Cortex of kidney (tissue), 1 donor: ENCODE measurements around the gene TRDN.
"Not testable (repeated sequence)": the region's sequence is repeated elsewhere in the genome, so short reads cannot be mapped to it uniquely, and the experiment has no call there.

Experiments
- DNase-seq: peaks from one replicate; lab custom pipeline; 2025; lab: John Stamatoyannopoulos, UW

TRDN gene

GRCh38 chr6:123629258-123629941 is 7.3 kb downstream of the TRDN start:
- no peak for DNase-seq

- no peak for DNase-seq
Measured at GRCh38 chr6:123625696-123626095, 11.1 kb downstream of the TRDN start.

GRCh38 chr6:123622780-123623179 is 14.0 kb downstream of the TRDN start:
- DNase-seq = no peak

GRCh38 chr6:123619156-123619555 is 17.6 kb downstream of the TRDN start:
- DNase-seq = no peak

DNA sequence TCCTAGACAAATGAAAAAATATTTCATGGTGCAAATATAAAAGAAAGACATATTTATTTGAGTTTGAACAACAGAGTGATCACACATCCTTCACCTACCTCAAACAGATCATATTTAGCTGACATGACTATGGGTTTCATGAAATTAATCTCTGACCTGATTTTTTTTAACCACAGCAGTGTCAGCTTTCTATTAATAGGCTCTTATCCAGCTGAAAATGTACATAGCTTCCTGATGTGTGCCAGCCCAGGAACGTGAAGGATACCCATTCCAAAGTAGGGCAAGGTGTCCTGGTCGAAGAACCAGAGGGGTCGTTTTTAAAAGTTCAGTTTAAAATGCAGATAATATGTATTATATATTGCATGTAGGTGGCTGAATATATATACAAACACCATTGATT is 19.8 kb downstream of the TRDN start:
- DNase-seq = no peak

GRCh38 chr6:123616016-123616415 is 20.7 kb downstream of the TRDN start:
- DNase-seq = no peak

DNA sequence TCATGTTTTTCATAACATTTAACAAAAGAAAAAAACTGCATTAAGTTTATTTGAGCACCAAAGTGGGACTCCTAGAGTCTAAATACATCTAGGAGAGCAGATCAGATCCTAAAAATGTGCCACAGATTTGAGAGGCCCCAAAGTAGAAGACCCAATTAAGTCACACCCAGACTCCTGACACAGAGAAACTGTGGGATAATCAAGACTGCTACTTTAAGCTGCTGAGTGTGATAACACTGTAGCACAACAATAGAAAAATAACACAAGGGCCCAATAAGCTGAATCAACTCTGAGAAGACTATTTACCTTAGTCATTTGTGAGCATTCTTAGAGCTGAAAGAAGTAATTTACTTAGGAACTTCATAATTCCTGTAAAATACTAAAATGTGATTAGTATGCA is 26.0 kb downstream of the TRDN start:
- no peak for DNase-seq

DNA sequence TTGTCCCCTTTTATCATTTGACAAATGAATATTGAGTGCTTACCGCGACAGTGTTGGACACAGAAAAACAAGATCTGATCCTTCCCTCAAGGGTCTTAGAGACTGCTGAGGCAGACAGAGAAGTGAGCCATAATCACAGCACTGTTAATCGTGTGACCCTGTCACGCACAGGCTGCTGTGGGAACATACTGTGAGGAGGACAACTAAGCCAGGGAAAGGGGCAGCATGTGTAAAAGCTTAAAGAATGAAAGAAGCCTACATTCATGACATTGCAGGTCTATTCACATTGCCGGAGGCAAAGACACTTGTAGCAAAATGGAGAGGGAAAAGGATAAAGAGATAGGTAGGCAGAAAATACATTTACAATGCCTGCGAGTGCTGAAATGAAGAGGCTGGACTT is 32.7 kb downstream of the TRDN start:
- no peak for DNase-seq

DNA sequence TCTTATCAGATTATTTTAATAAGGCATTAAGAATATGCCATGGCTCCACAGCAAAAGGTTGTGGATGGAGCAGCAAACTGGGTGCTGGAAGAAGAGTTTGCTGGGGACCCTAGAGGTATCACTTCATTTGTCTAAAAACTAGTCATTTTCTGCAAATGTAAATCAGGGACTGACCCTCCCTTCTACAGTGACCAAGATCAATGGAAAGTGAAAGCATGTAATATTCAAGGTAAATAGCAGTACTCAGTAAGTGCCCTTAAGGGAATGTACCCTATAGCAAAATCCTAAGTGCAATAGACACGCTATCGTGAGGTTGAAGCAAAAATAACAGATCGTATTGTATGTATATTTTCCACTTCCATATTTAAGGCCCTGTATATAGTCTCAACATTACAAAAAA is 38.7 kb downstream of the TRDN start:
- no peak for DNase-seq

DNA sequence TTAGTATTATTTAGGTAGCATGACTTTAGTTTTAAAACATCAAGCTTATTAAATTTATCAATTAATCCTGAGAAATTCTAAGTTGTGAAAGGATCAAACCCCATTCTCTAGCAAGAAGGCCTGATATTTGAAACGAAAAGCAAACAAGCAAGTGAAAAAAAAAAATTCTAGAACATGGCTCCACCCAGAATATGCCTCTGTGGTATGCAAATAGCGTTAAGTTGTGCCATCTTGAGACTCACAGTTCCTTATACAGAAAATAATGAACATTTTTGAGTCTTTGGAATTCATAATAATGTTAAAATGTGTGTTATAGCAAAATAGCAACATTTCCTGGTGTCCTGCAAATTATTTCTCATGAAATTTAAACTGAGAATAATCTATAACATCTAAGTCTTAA is 42.0 kb downstream of the TRDN start:
- DNase-seq = no peak

GRCh38 chr6:123592426-123592825 is 44.3 kb downstream of the TRDN start:
- no peak for DNase-seq

GRCh38 chr6:123589973-123590372 is 46.8 kb downstream of the TRDN start:
- no peak for DNase-seq

DNA sequence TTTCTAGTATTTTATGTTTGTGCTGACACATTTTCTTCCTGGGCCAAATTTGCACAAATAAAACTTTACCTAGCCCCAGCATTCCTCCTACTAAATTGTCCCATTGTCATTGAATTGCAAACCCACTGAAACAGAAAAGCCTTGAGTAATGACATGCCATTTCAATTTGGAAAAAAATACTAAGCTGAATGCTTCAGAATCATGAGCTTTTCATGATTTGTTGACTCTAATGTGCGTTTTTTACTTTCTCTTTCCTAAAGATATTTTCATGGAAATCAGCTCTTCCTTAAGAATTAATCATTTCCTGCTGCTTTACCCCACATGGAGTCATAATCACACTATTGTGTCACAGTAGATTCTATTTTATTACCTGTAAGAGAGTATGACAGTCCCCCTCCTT is 47.4 kb downstream of the TRDN start:
- DNase-seq = no peak

DNA sequence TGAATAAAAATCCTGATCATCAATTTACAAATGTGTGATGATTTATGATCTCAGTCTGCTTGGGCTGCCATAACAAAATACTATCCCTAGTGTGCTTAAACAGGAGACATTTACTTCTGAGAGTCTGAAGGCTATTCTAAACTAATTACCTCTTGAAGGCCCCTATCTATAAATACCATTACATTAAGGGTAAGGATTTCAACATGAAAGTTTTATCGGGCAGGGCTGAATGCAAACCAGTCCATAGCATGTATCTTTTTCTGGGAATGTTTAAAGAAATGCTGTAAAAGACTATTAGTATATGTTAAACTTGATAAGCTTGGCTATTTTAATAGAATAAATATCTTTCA is 48.2 kb downstream of the TRDN start:
- DNase-seq = no peak

DNA sequence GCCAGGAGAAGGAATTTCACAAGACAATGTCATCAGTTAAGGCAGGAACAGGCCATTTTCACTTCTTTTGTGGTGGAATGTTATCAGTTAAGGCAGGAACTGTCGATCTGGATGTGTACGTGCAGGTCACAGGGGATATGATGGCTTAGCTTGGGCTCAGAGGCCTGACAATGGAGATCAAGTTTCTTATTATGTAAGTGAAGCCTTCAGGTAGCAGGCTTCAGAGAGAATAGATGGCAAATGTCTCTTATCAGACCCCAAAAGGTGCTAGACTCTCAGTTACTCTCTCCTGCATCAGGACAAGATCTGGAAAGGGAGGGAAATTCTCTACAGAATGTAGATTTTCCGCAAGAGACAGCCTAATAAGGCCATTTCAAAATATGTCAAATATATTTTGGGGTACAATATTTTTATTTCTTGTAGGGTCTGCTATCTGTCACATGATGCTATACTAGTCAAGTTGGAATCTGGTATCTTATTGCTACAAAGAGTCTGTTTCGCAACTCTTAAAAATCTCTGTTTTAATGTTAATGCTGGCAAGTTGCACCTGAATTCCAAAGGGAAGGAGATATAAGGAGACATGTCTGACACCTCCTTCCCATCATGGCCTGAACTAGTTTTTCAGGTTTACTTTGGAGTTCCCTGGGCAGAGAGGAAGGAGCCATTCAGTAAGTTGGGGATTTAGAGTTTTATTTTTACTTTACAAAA is 48.8 kb downstream of the TRDN start:
- no peak for DNase-seq

DNA sequence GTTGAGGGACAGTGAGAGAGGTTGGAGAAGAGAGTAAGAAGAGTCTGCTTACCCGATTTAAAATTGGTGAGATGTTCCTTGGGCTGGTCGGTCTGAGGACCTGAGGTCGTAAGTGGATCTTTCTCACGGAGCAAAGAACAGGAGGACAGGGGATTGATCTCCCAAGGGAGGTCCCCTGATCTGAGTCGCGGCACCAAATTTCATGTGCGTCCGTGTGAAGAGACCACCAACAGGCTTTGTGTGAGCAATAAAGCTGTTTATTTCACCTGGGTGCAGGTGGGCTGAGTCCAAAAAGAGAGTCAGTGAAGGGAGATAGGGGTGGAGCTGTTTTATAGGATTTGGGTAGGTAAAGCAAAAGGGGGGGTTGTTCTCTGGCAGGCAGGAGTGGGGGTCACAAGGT is 49.3 kb downstream of the TRDN start:
- not testable (repeated sequence) for DNase-seq

DNA sequence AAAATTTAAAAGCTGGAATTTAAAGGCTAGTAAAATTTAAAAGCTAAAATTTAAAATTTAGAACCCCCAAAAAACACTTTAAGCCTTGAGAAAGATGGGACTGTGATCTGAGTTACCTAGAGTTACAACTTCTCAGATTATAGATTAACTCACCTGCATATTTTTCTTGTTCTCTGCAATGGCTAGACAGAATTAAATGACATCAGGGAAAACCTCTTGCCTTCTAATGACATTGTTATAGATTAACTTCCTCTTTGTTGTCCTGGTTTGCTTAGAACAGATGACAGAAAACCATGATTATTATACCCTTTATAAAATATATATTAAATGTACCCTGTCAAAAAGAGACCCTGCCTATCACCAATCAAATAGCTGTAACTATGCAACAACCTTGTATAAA is 56.4 kb downstream of the TRDN start:
- no peak for DNase-seq

DNA sequence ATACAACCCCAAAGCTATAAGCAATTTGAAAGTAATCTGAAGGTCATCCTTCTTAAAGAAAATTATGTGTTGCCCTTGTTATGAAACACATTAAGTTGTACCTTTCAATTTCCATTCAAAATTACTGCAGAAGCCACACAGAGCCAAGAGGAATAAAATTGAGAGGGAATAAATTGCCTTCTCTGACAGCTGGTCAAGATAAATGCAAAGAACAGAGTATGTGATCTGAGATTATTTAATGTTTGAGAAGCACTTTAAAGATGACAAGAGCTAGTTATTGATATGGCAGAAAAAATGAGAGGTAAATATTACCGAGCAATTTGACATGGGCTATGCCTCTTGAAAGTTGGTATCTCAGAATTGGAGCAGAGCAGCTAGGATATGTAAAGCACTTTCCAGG is 61.6 kb downstream of the TRDN start:
- no peak for DNase-seq

- DNase-seq = no peak
Measured at GRCh38 chr6:123570813-123571684, 65.7 kb downstream of the TRDN start.

GRCh38 chr6:123569575-123569974 is 67.2 kb downstream of the TRDN start:
- no peak for DNase-seq

DNA sequence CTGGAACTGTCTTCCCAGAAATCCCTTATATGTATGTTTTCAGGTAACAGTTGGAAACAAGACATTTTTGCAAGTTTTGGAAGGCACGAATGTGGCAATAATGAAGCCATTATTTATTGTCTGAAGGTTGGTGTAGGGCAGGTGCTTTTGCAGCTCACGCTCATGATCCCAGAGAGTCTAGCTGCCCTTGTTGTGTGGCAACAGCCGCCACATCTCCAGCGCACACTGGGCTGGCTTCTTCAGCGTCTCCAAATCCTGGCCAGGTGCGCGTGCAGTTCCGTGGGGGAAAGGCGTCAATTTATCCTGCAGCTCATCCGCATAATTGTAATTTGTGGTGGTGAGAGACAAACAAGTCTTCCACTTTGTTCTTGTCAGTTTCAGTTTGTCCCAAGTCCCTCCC is 71.2 kb downstream of the TRDN start:
- DNase-seq = no peak

GRCh38 chr6:123564361-123564760 is 72.4 kb downstream of the TRDN start:
- no peak for DNase-seq

- DNase-seq = no peak
Measured at GRCh38 chr6:123562677-123563076, 74.1 kb downstream of the TRDN start.
